Peyer's patch (tissue), 4 donors: ENCODE measurements around the gene OR6C1. TPM values are rescaled to one million over a fixed set of nuclear protein-coding genes. Genes with fewer than 3 reads are reported as not detected.
"Not testable (repeated sequence)": the region's sequence is repeated elsewhere in the genome, so short reads cannot be mapped to it uniquely, and the experiment has no call there.

Source experiments
- DNase-seq, 3 donors: peaks; one replicate each; pipeline ENCODE4 v3.0.0-alpha.2; 2017 to 2019
- H3K27ac ChIP-seq, 4 donors: fragments of 200-600 bp; sonication (generic); one replicate each; pipeline ENCODE4 v1.5.1; 2016 to 2019
- H3K27me3 ChIP-seq, 2 donors: fragments of 200-600 bp; sonication (generic); one replicate each; pipeline ENCODE4 v1.5.1; 2019
- H3K36me3 ChIP-seq, 3 donors: fragments of 200-600 bp; sonication (generic); one replicate each; pipeline ENCODE4 v1.5.1; 2016 to 2019
- H3K4me1 ChIP-seq, 4 donors: fragments of 200-600 bp; sonication (generic); one replicate each; pipeline ENCODE4 v1.5.1; 2016 to 2019
- H3K4me3 ChIP-seq, 4 donors: fragments of 200-600 bp; sonication (generic); 1 replicate in 3 of 4; 2 replicates in 1 of 4; pipeline ENCODE4 v1.5.1; 2016 to 2019; ENCODE audit warnings: mild to moderate bottlenecking in 1 of 4
- H3K9me3 ChIP-seq, 4 donors: fragments of 200-600 bp; sonication (generic); one replicate each; pipeline ENCODE4 v1.5.1; 2016 to 2019; ENCODE audit warnings: mild to moderate bottlenecking in 1 of 4
- CTCF ChIP-seq, 6 experiments: fragments of 450-650 bp in 4 of 6; fragments of 200-600 bp in 2 of 6; sonication (generic) in 1 of 6; IDR thresholded peaks; one replicate each; pipeline ENCODE4 v1.5.1; 2017 to 2019; ENCODE audit warnings: antibody characterized with exemption in 6 of 6, mild to moderate bottlenecking in 3 of 6, moderate library complexity in 1 of 6
- POLR2A ChIP-seq, 2 donors: fragments of 450-650 bp; IDR thresholded peaks; one replicate each; pipeline ENCODE4 v1.5.1; 2017; ENCODE audit warnings: antibody characterized with exemption in 2 of 2, mild to moderate bottlenecking in 2 of 2, moderate library complexity in 2 of 2
- total RNA-seq, 4 donors: library from RNA; depleted of rRNA; stranded (reverse); fragments of >200 nt; gene quantifications; one replicate each; pipeline ENCODE4 v1.1.0, GENCODE V29; 2016

The OR6C1 gene
- total RNA-seq, 4 donors from 2014 or later: not detected

- DNase-seq: no peak
- Histone ChIP-seq H3K4me1 (no peaks in the 10 kb centered on the region), H3K27ac (no peak within 1 kb of the TSS), H3K27me3 (no peaks in the 10 kb centered on the region), H3K4me3 (no peak within 1 kb of the TSS), H3K9me3 (no peaks in the 10 kb centered on the region), H3K36me3 (no peaks in the 10 kb centered on the region)
- TF ChIP-seq CTCF (IDR thresholded peaks at IDR 0.05) (no peak), POLR2A (IDR thresholded peaks at IDR 0.05) (no peak)
These were observed 16.3 kb downstream of the OR6C1 start, which contains the start of gene OR6C3 for GRCh38 chr12:55330446-55330845. Gene OR6C3 (plus strand): TSS chr12:55330746. CDS start chr12:55331701, 955 bp downstream.

DNA sequence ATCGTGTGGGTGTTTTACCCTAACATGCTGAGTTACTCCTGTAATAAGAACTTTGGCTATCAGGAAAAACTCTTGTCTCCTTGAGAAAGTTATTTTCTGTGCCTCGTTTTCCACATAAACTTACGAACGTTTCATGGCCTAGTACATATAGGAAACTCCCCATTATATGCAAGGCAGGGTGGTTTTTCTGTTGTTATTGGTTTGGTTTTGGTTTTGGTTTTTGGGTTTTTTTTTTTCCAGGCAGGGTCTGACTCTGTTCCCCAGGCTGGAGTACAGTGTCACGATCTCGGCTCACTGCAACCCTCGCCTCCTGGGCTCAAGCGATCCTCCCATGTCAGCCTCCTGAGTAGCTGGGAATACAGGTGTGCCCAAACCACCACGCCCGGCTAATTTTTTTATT lies 21.9 kb downstream of the OR6C1 start:
- H3K36me3 ChIP-seq: no peaks in the 10 kb centered on the region
- H3K9me3 ChIP-seq: no peaks in the 10 kb centered on the region
- H3K27ac ChIP-seq: no peak overlapping the region
- H3K27me3 ChIP-seq: no peaks in the 10 kb centered on the region
- TF ChIP-seq CTCF (IDR thresholded peaks at IDR 0.05) (no peak), POLR2A (IDR thresholded peaks at IDR 0.05) (no peak)
- H3K4me1 ChIP-seq: no peaks in the 10 kb centered on the region
- H3K4me3 ChIP-seq: no peak overlapping the region
- DNase-seq: no peak

- H3K4me1 ChIP-seq, H3K36me3 ChIP-seq, H3K9me3 ChIP-seq, H3K27me3 ChIP-seq, DNase-seq, H3K27ac ChIP-seq, H3K4me3 ChIP-seq: not testable (repeated sequence)
These were observed 41.2 kb downstream of the OR6C1 start for GRCh38 chr12:55355338-55355737.

DNA sequence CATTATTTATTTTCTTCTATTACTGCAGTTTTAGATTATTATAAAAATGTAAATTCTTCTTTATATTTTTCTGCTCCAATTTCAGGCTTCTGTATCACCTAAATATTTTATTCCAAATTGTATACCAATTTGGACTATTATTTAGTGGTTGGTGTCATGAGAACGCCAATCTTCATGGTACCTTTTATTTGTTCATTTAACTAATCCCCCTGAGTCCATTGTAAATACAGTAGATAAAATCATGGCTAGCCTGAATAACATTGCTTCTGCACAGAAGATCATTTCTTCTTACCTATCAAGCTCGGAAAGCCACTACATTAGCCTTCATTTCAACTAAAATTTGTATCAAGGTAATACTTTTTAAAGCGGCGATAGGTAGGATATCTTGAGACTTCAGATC lies 48.5 kb downstream of the OR6C1 start, which contains the start of gene OR6C75:
Gene OR6C75, plus strand, starts transcription at position 301 of the 400 bp plus-strand sequence. CDS start 2,136 bp downstream, outside the sequence.
- Histone ChIP-seq H3K4me1 (no peaks in the 10 kb centered on the region), H3K36me3 (no peaks in the 10 kb centered on the region), H3K9me3 (no peaks in the 10 kb centered on the region), H3K4me3 (no peak within 1 kb of the TSS), H3K27me3 (no peaks in the 10 kb centered on the region), H3K27ac (no peak within 1 kb of the TSS)
- no peak for TF ChIP-seq CTCF (IDR thresholded peaks at IDR 0.05)
- no peak for TF ChIP-seq POLR2A (IDR thresholded peaks at IDR 0.05)
- DNase-seq: no peak

GRCh38 chr12:55365086-55365485 lies 50.9 kb downstream of the OR6C1 start:
- no peaks in the 10 kb centered on the region for H3K36me3 ChIP-seq
- H3K4me1 ChIP-seq: no peaks in the 10 kb centered on the region
- DNase-seq: no peak
- TF ChIP-seq POLR2A (IDR thresholded peaks at IDR 0.05): no peak
- no peaks in the 10 kb centered on the region for H3K27me3 ChIP-seq
- H3K27ac ChIP-seq: no peak overlapping the region
- no peaks in the 10 kb centered on the region for H3K9me3 ChIP-seq
- no peak overlapping the region for H3K4me3 ChIP-seq

Other genes with a start within 250 kb of the OR6C1 start
- not detected for gene OR9K2, start 187.9 kb upstream of the OR6C1 start, total RNA-seq
- not detected for gene OR10A7, start 93.3 kb upstream of the OR6C1 start, total RNA-seq
- not detected for gene OR6C74, start 69.7 kb upstream of the OR6C1 start, total RNA-seq
- gene OR6C6, start 17.8 kb upstream of the OR6C1 start, total RNA-seq: not detected
- not detected for gene OR6C3, start 16.4 kb downstream of the OR6C1 start, total RNA-seq
- not detected for gene OR6C75, start 48.6 kb downstream of the OR6C1 start, total RNA-seq
- gene OR6C65, start 86.2 kb downstream of the OR6C1 start, total RNA-seq: not detected
- not detected for gene OR6C76, start 111.9 kb downstream of the OR6C1 start, total RNA-seq
- not detected for gene OR6C2, start 129.7 kb downstream of the OR6C1 start, total RNA-seq
- not detected for gene OR6C70, start 155.8 kb downstream of the OR6C1 start, total RNA-seq
- not detected for gene OR6C68, start 178.0 kb downstream of the OR6C1 start, total RNA-seq
- not detected for gene OR6C4, start 235.3 kb downstream of the OR6C1 start, total RNA-seq